ENCODE data around the gene MYO1G.

DNA sequence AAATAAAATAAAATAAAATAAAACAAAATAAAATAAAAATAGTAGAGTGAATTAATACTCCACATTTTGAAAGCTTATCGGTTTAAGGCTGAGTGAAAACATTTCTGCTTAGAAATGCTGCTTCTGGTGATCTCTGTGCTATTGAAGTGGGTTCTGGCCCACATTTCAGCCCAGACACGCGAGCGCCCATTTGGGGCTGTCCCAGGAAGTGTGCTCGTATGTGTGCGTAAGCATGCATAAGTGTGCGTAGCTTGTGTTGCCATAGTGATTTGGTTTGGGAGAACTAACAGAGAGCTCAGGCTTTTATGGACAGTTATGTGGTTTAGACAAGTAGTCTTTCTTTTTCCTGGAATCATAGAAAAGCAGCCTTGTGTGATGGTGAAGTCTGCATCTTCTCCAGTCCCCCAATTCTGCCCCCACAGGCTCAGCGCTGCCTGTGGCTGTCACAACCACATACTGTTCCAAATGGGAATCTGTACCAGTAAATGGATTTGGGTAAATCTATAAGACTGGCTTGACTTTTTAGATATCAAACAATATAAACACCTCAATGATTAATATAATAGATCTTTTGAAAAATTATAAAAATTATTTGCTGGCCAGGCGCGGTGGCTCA is 63.7 kb downstream of the MYO1G start:
- TF ChIP-seq, protein P1, sequence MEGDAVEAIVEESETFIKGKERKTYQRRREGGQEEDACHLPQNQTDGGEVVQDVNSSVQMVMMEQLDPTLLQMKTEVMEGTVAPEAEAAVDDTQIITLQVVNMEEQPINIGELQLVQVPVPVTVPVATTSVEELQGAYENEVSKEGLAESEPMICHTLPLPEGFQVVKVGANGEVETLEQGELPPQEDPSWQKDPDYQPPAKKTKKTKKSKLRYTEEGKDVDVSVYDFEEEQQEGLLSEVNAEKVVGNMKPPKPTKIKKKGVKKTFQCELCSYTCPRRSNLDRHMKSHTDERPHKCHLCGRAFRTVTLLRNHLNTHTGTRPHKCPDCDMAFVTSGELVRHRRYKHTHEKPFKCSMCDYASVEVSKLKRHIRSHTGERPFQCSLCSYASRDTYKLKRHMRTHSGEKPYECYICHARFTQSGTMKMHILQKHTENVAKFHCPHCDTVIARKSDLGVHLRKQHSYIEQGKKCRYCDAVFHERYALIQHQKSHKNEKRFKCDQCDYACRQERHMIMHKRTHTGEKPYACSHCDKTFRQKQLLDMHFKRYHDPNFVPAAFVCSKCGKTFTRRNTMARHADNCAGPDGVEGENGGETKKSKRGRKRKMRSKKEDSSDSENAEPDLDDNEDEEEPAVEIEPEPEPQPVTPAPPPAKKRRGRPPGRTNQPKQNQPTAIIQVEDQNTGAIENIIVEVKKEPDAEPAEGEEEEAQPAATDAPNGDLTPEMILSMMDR (conservative IDR thresholded peaks at IDR 0.05; ENCODE audit: low read depth, low read length): no peak
- TF ChIP-seq EZH2 (IDR thresholded peaks at IDR 0.05; ENCODE audit: borderline replicate concordance, low read depth, low read length, poor library complexity, severe bottlenecking): no peak
